Stimulated activated CD4-positive, alpha-beta T cell treated with anti-CD3 and anti-CD28 coated beads, TNF-alpha, amount 100 ng/mL, for 48 hours (primary cell): ENCODE results near the gene KCNC1.

Source experiments
- DNase-seq, 3 donors: peaks; one replicate each; pipeline ENCODE4 v3.0.0-alpha.2; 2020; ENCODE audit warnings: low read depth in 3 of 3

Gene KCNC1

GRCh38 chr11:17772704-17773600, 38.4 kb downstream of the KCNC1 start:
- no peak for DNase-seq

DNA sequence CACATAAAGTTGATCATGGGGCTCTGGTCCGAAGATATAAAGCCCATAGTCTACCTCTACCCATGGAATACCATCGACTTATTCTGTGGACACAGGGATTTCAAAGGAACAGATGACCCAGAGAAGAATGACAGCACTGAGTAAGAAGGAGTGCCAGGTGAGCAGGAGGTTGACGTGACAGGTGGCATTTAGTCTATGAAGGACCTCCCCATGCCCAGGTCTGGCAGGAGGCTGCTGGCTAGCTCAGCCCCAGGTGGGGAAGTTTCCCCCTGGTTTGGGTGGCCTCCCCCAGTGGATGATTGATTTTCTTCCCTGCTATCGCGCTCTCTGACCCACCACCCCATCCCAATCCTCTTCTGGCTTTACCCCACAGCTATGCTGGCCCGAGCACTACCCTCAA, 39.1 kb downstream of the KCNC1 start:
- no peak for DNase-seq

- no peak for DNase-seq
Measured at GRCh38 chr11:17774232-17775034, 39.9 kb downstream of the KCNC1 start.

DNA sequence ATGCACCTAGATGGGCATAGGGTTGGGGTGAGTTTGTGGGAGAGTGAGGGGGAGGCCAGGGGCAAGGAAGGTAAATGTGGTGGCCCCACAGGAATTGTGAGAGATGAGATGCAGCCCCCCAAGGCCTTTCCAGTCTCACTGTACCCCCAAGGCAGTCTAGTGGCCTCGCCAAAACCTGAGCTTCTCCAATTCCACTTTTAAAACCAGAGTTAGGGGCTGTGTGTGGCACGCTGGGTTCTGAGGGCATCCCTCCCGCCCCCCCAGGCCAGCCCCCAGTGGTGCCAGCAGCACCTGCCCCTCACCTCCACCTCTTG, 40.4 kb downstream of the KCNC1 start:
- no peak for DNase-seq

GRCh38 chr11:17775507-17776211, 41.1 kb downstream of the KCNC1 start:
- no peak for DNase-seq

DNA sequence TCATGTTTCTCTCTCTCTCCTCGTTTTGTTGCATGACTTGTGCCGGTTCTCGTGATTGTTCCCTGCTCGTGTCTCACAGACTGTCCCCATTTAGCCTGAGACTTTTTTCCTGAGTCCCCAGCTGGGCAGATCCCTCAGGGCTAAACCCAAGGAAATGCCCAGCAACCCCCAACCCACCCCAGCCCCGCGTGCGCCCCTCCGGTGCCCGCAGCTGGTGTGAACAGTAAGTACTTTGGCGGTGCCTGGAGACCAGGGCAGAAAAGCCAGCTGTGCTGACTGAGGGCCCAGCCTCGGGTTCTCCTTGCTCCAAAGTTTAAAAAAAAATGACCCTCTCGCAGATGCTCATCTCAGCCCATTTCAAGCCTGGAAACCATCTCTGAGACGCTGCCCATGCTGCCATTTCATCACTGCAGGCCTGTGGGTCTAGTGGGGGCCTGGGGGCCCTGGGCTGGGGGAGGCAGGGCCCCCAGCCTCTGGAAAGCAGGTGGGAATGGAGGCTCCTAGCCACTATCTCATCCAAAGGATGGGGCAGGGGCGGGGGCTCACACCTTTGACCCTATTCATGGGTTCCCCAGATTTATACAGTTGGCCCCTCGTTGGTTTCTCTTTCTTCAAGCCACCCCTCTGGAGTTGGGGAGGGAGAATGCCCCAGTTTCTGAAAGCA, 41.8 kb downstream of the KCNC1 start:
- DNase-seq, result no peak

- DNase-seq, result no peak
Measured at GRCh38 chr11:17777086-17777737, 42.6 kb downstream of the KCNC1 start.

DNA sequence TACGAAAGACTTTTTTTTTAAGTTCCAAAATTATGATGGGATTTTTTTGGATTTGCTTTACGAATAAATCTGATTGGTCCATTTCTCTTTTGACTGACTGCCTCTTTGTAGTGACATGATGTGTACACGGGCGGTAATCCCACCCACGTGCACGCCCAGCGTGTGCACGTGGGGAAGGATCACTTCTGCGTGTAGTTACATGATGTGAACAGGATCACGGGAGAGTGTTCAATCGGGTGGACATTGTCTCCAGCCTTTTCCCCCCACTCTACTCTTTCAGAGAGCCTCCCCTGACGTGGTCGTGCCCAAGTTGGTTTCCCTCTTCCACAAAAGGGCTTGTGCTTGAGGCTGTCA, 43.1 kb downstream of the KCNC1 start:
- no peak for DNase-seq

GRCh38 chr11:17778352-17778751, 43.8 kb downstream of the KCNC1 start:
- DNase-seq, result no peak

DNA sequence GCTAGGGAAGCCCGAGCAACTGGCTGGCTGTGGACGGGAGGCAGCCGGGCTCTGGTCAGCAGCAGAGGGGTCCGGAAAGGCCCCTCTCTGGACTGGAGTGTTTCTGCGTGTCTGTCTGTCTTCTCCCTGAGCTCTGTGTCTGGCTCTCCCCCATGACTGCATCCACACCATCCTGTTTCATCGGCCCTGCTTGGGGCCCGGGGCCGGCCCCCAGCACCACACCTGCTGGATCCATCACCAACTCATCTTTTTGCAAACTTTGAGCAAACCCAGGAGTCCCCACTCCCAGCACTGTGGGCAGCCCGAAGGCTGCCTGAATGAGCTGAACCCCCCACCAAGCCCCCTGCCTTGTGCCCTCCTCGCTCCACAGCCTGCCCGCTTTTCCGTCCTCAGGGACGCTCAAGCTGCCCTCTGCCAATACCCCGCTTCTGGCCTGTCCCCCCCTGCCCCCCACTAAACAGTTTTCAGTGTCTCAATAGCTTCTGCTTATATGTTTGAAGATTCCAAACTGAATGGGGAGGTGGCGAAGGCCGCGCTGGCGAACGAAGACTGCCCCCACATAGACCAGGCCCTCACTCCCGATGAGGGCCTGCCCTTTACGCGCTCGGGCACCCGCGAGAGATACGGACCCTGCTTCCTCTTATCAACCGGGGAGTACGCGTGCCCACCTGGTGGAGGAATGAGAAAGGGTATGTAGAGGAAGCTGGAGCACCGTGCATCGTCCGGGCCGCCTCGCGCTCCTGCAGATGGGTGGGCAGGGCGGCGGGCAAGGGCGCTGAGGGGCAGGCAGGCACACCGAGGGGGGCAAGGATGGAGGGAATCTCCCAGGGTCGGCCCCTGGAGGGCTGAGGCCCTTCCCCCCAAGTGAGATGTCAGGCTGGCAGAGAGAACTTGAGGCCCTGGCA, 44.6 kb downstream of the KCNC1 start:
- DNase-seq, result no peak

GRCh38 chr11:17779861-17780594, 45.4 kb downstream of the KCNC1 start:
- no peak for DNase-seq

GRCh38 chr11:17780668-17781067, 46.1 kb downstream of the KCNC1 start:
- DNase-seq, result no peak

GRCh38 chr11:17781221-17781620, 46.6 kb downstream of the KCNC1 start:
- no peak for DNase-seq

DNA sequence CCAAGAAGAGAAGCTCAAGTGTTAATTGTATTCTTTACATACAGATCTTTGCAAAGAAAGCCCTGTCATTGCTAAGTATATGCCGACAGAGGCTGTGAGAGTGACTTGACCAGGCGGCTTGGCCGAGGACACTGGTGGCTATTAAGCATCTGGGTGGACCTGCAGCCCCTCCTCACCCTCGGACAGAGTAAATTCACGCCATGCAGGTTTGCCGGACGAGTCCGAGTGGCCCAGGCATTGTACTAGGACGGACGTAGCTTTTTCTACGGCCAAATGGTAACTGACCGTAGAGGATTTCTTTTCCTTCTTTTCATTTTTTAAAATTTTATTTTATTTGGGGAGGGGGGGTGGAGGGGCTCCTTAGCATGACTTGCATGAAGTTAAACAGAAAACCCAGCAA, 47.0 kb downstream of the KCNC1 start:
- no peak for DNase-seq

GRCh38 chr11:17782145-17782544, 47.6 kb downstream of the KCNC1 start:
- DNase-seq, result no peak

- no peak for DNase-seq
Measured at GRCh38 chr11:17782603-17783337, 48.2 kb downstream of the KCNC1 start.

DNA sequence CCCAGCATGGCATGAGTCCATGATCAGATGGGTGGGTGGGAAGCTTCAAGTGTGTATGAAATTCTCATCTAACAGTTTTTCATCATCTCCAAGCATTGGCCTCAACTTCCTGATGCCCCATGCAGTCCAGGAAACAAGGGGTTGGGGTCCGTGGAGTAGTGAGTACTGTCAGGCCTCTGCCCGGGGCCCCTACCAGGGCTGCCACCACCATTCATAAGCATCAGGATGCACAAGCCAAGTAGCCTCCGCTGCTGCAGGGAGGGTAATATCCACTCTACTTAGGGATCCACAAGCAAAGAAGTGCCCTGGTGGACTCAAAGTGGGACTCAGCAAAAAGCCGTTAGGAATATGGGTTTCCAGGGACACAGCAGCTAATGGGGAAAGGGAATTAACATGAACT, 49.3 kb downstream of the KCNC1 start:
- no peak for DNase-seq

- DNase-seq, result no peak
Measured at GRCh38 chr11:17786824-17787525, 52.4 kb downstream of the KCNC1 start.
